T-cell (primary cell): ENCODE measurements around the gene KCNJ12. TPM values are rescaled to one million over a fixed set of nuclear protein-coding genes. Genes with fewer than 3 reads are reported as not detected.
"Not testable (repeated sequence)": the region's sequence is repeated elsewhere in the genome, so short reads cannot be mapped to it uniquely, and the experiment has no call there.

Experiments used
- ATAC-seq, 4 experiments: fragments of 200-7000 bp in 3 of 4; fragments of 150-1000 bp in 1 of 4; cut with Tn5 transposase; replicated peaks in 1 of 4; 1 replicate in 3 of 4; 2 replicates in 1 of 4; pipeline ENCODE4 v1.10.0; 2021; ENCODE audit warnings: moderate library complexity in 3 of 4, mild to moderate bottlenecking in 2 of 4, moderate number of reproducible peaks in 1 of 4
- CTCF ChIA-PET, 2 donors: fragments of 300-600 bp; sonication (Branson Sonifier 250); formaldehyde crosslinking; loops; one replicate each; lab custom pipeline; 2022; ENCODE audit warnings: antibody characterized with exemption in 2 of 2; lab: Charles Lee
- POLR2A ChIA-PET, 2 donors: fragments of 300-600 bp; sonication (Branson Sonifier 250); formaldehyde crosslinking; loops; one replicate each; lab custom pipeline; 2022; ENCODE audit warnings: antibody characterized with exemption in 2 of 2; lab: Charles Lee
- DNase-seq, 35 experiments: peaks; one replicate each; pipeline versions ENCODE4 v3.0.0 to v3.0.0-alpha.2; 2013 to 2023
- H3K27ac ChIP-seq: one replicate; pipeline ENCODE4 v1.5.1; 2013; ENCODE audit warnings: low read length
- H3K27me3 ChIP-seq, 2 experiments: replicated peaks in 1 of 2; 1 replicate in 1 of 2; 2 replicates in 1 of 2; pipeline versions ENCODE4 v1.6.1 to v1.7.0; 2013; ENCODE audit warnings: low read length in 1 of 2, mixed read lengths in 1 of 2; ENCODE audit not compliant: control insufficient read depth in 2 of 2, insufficient read depth in 2 of 2; ENCODE audit errors: extremely low read depth in 1 of 2
- H3K36me3 ChIP-seq, 2 donors: 1 replicate in 1 of 2; 2 replicates in 1 of 2; pipeline versions ENCODE4 v1.6.1 to v1.7.0; 2013; ENCODE audit warnings: low read length in 1 of 2; ENCODE audit not compliant: control insufficient read depth in 2 of 2, insufficient read depth in 1 of 2; ENCODE audit errors: extremely low read depth in 1 of 2
- H3K4me1 ChIP-seq, 2 experiments: 1 replicate in 1 of 2; 2 replicates in 1 of 2; pipeline versions ENCODE4 v1.6.1 to v1.7.0; 2013; ENCODE audit warnings: low read length in 2 of 2, mixed read lengths in 1 of 2; ENCODE audit not compliant: insufficient read depth in 2 of 2, control insufficient read depth in 1 of 2; ENCODE audit errors: extremely low read depth in 1 of 2
- H3K4me3 ChIP-seq, 2 donors: 1 replicate in 1 of 2; 2 replicates in 1 of 2; pipeline versions ENCODE4 v1.5.1 to v1.7.0; 2013; ENCODE audit warnings: mild to moderate bottlenecking in 2 of 2, low read length in 1 of 2, moderate library complexity in 1 of 2; ENCODE audit not compliant: control insufficient read depth in 1 of 2; ENCODE audit errors: extremely low read depth in 1 of 2
- H3K9me3 ChIP-seq: 2 replicates; pipeline ENCODE4 v1.7.0; 2013
- H3K27ac Mint-ChIP-seq, 2 donors: one replicate each; pipeline ENCODE4 v1.8.0; 2020 to 2021; ENCODE audit warnings: mild to moderate bottlenecking in 2 of 2, mixed read lengths in 2 of 2
- H3K27me3 Mint-ChIP-seq, 2 donors: one replicate each; pipeline ENCODE4 v1.8.0; 2021 to 2022; ENCODE audit warnings: mixed read lengths in 2 of 2
- H3K36me3 Mint-ChIP-seq: one replicate; pipeline ENCODE4 v1.8.0; 2021; ENCODE audit warnings: mixed read lengths
- H3K4me1 Mint-ChIP-seq, 3 donors: one replicate each; pipeline ENCODE4 v1.8.0; 2020 to 2022; ENCODE audit warnings: mixed read lengths in 3 of 3, mild to moderate bottlenecking in 1 of 3
- H3K4me3 Mint-ChIP-seq, 3 donors: one replicate each; pipeline ENCODE4 v1.8.0; 2020 to 2022; ENCODE audit warnings: mild to moderate bottlenecking in 3 of 3, mixed read lengths in 3 of 3, moderate library complexity in 3 of 3
- H3K9me3 Mint-ChIP-seq, 3 donors: one replicate each; pipeline ENCODE4 v1.8.0; 2020 to 2022; ENCODE audit warnings: mixed read lengths in 3 of 3
- WGBS: methylation state at CpG from one replicate; pipeline ENCODE4 v1.1.5; 2013; ENCODE audit warnings: missing lambda C conversion rate; ENCODE audit not compliant: insufficient coverage; 5-methylcytosine and 5-hydroxymethylcytosine counted together
- total RNA-seq, 35 experiments: library from RNA in 6 of 35; stranded (reverse) in 6 of 35; fragments of 120-200 nt in 1 of 35; gene quantifications; one replicate each; pipeline versions ENCODE4 v1.2.1 to v1.2.4 and lab custom pipeline; 2013 to 2026

The KCNJ12 gene
- total RNA-seq, 5 donors from 2014 or later (not counting 1 experiment from before 2014, with no cell fraction given), result 0.03 to 0.23 (median 0.10) TPM

GRCh38 chr17:21344801-21345200, 31.4 kb upstream of the KCNJ12 start:
- H3K9me3 ChIP-seq, H3K27me3 Mint-ChIP-seq, H3K27ac Mint-ChIP-seq, H3K27ac ChIP-seq, H3K4me1 ChIP-seq, ATAC-seq, H3K4me3 Mint-ChIP-seq, H3K4me1 Mint-ChIP-seq, H3K4me3 ChIP-seq, DNase-seq, H3K9me3 Mint-ChIP-seq, POLR2A ChIA-PET, H3K27me3 ChIP-seq, H3K36me3 ChIP-seq, H3K36me3 Mint-ChIP-seq, CTCF ChIA-PET: not testable (repeated sequence)
- no CpG with 5 or more reads among the region's 4 CpGs for WGBS

GRCh38 chr17:21345236-21345635, 30.9 kb upstream of the KCNJ12 start:
- Histone ChIP-seq H3K4me3 (no peak overlapping the region), H3K27ac (no peak overlapping the region), H3K27me3 (no peaks in the 10 kb centered on the region), H3K9me3 (no peaks in the 10 kb centered on the region), H3K36me3 (no peaks in the 10 kb centered on the region), H3K4me1 (no peaks in the 10 kb centered on the region)
- DNase-seq (no peak), ATAC-seq (no peak)
- no peak overlapping the region for H3K4me3 Mint-ChIP-seq
- no peak overlapping the region for H3K27ac Mint-ChIP-seq
- 86% methylated on average over 5 of the region's 10 CpGs for WGBS
- peaks cover 0 to 7% (median 0%) of the 10 kb centered on the region in 3 donors for H3K4me1 Mint-ChIP-seq
- CTCF ChIA-PET, result no interaction called here
- no peaks in the 10 kb centered on the region for H3K9me3 Mint-ChIP-seq
- POLR2A ChIA-PET, result no interaction called here
- no peaks in the 10 kb centered on the region for H3K36me3 Mint-ChIP-seq
- peaks cover 0 to 2% of the 10 kb centered on the region in 2 donors for H3K27me3 Mint-ChIP-seq

GRCh38 chr17:21346107-21346506, 30.1 kb upstream of the KCNJ12 start:
- H3K4me3 Mint-ChIP-seq, H3K27ac Mint-ChIP-seq, H3K9me3 Mint-ChIP-seq, H3K27me3 ChIP-seq, H3K9me3 ChIP-seq, H3K36me3 ChIP-seq, H3K4me1 ChIP-seq, POLR2A ChIA-PET, DNase-seq, H3K27ac ChIP-seq, H3K27me3 Mint-ChIP-seq, H3K36me3 Mint-ChIP-seq, ATAC-seq, H3K4me1 Mint-ChIP-seq, CTCF ChIA-PET, H3K4me3 ChIP-seq: not testable (repeated sequence)
- WGBS, result no CpG with 5 or more reads among the region's 2 CpGs

GRCh38 chr17:21346651-21347250, 29.4 kb upstream of the KCNJ12 start:
- H3K27me3 ChIP-seq, H3K9me3 Mint-ChIP-seq, H3K4me1 ChIP-seq, H3K9me3 ChIP-seq, H3K27ac Mint-ChIP-seq, H3K27me3 Mint-ChIP-seq, CTCF ChIA-PET, H3K4me3 ChIP-seq, H3K4me3 Mint-ChIP-seq, H3K36me3 Mint-ChIP-seq, H3K36me3 ChIP-seq, DNase-seq, H3K27ac ChIP-seq, H3K4me1 Mint-ChIP-seq, ATAC-seq: not testable (repeated sequence)
- POLR2A ChIA-PET, result interaction anchor here in 1 of 2 donors (0.6 kb wide), 1 partner anchor 12 kb away, joined by 4 read pairs; no protein-coding TSS in a partner anchor
- WGBS, result no CpG with 5 or more reads among the region's 10 CpGs

GRCh38 chr17:21347660-21348059, 28.5 kb upstream of the KCNJ12 start:
- WGBS, result no CpG with 5 or more reads among the region's 6 CpGs
- CTCF ChIA-PET, DNase-seq, H3K27ac Mint-ChIP-seq, H3K4me3 Mint-ChIP-seq, ATAC-seq, H3K4me3 ChIP-seq, H3K36me3 Mint-ChIP-seq, H3K9me3 Mint-ChIP-seq, H3K4me1 ChIP-seq, H3K27ac ChIP-seq, H3K9me3 ChIP-seq, H3K4me1 Mint-ChIP-seq, H3K36me3 ChIP-seq, H3K27me3 ChIP-seq, H3K27me3 Mint-ChIP-seq: not testable (repeated sequence)
- POLR2A ChIA-PET, result interaction anchor here in 1 of 2 donors (0.6 kb wide), 1 partner anchor 11 kb away, joined by 4 read pairs; no protein-coding TSS in a partner anchor

GRCh38 chr17:21348081-21348925, 27.9 kb upstream of the KCNJ12 start:
- no CpG with 5 or more reads among the region's 14 CpGs for WGBS
- H3K36me3 ChIP-seq, H3K4me3 Mint-ChIP-seq, H3K9me3 Mint-ChIP-seq, CTCF ChIA-PET, H3K4me1 ChIP-seq, H3K27ac Mint-ChIP-seq, H3K36me3 Mint-ChIP-seq, POLR2A ChIA-PET, H3K4me3 ChIP-seq, H3K27me3 Mint-ChIP-seq, H3K4me1 Mint-ChIP-seq, H3K27me3 ChIP-seq, H3K9me3 ChIP-seq, ATAC-seq, H3K27ac ChIP-seq, DNase-seq: not testable (repeated sequence)
